CD4-positive, alpha-beta T cell treated with Interleukin-6 for 4 hours (primary cell): Measurements from ENCODE around the gene RBPJ.
A peak's percentile ranks its signal among the peaks of the same experiment; 100 is the strongest.

Experiments
- DNase-seq: peaks from one replicate; pipeline ENCODE4 v3.0.0-alpha.2; 2020; ENCODE audit warnings: mixed read lengths

Gene RBPJ

DNA sequence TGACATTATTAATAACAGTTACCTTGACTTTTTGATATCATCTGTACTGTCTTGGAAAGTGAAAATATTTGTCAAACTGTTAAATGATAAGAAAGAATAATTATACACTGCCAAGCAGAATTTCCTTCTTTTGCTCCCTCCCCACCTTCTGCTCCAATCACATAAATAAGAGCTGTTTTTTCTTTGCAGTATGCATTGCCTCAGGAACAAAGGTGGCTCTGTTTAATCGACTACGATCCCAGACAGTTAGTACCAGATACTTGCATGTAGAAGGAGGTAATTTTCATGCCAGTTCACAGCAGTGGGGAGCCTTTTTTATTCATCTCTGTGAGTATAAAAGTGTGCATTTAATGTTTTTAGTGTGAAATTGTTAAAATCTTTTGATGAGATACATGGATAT lies 103.3 kb downstream of the RBPJ start:
- no peak for DNase-seq

- DNase-seq = no peak
Measured at GRCh38 chr4:26424838-26425237, 104.0 kb downstream of the RBPJ start.

DNA sequence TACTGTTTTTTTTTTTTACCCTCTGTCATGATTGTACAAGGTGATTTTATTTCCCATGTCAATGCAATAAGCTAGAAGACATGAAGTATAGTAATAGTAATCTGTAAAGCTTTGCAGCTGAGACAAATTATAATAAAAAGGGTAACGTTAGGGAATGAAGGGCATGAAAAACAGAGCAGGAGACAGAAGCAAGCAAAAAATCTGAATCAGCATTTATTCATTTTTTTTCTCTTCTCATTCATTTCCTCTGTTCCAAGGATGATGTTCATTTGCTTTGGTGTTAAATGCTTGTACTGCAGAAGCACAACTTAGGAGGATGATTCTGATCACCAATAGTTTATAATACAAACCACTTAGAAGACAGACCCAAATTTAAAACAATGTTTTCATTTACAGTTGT lies 105.1 kb downstream of the RBPJ start:
- DNase-seq = no peak

GRCh38 chr4:26426892-26427291 lies 106.1 kb downstream of the RBPJ start:
- no peak for DNase-seq

- DNase-seq = no peak
Measured at GRCh38 chr4:26429910-26430309, 109.1 kb downstream of the RBPJ start.

GRCh38 chr4:26431461-26432180 lies 110.8 kb downstream of the RBPJ start:
- DNase-seq = no peak

GRCh38 chr4:26432419-26432818 lies 111.6 kb downstream of the RBPJ start:
- DNase-seq = no peak

DNA sequence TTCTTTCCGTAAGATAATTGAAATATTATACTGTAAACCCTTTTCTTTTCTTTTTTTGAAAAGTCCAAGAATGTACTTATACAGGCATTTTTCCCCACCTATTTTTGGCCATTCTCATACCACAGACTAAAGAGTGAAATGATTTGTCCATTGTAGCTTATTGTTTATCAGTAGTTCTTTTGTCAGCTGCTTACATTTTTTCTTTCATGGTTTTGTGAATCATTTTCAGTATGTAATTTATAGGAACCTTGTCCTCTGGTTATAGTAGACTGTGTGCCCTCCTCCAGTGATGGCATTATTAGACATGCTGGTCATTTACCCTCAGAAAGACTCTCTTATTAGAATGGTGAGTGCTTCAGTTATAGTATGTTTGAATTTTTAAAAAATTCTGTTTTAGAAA lies 112.7 kb downstream of the RBPJ start:
- DNase-seq = no peak

- DNase-seq = no peak
Measured at GRCh38 chr4:26434030-26434639, 113.3 kb downstream of the RBPJ start.

DNA sequence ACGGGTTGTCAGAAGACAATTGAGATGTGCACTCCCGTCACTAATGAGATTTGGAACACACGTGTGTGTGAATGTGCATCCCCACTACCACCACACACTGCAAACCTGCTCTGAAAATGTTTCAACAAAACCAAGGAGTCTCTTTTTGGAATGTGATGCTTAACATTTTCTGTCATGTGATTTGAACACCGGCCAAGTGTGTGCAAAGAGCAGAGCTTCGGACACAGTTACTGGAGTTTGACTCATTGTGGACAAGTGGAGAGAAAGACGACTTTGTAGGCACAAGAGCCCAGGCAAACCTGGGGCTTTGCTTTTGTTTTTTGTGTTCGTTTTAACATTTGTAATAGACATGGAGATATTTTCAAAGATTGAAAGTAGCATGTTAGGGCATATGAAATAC lies 120.3 kb downstream of the RBPJ start:
- DNase-seq = no peak

DNA sequence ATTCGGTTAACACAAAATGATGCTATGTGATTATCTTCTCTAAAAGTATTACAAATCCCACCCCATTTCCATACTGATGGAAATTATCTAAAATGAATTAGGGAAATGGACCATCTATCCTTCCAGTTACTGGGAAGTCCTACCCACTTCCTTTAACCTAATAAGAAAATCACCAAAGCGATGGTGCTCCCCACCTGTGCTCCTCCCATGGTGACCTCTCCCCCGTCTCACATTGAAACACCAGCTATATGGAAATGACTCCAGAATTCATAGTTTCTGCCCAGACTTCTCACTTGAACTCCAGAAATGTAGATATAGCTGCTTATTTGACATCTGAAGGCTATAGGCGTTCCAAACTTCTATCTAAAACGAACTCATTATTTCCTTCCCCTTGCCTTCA lies 121.0 kb downstream of the RBPJ start:
- DNase-seq = no peak

DNA sequence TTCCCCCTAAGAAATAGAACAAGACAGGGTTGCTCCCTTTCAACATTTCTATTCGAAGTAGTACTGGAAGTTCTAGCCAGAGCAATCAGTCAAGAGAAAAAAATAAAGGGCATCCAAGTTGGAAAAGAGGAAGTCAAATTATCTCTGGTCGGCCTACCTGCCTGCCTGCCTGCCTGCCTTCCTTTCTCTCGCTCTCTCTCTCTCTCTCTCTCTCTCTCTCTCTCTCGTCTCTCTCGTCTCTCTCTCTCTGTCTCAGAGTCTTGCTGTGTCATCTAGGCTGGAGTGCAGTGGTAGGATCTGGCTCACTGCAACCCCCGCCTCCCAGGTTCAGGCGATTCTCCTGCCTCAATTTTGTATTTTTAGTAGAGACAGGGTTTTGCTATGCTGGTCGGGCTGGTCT lies 126.6 kb downstream of the RBPJ start:
- DNase-seq = no peak

DNA sequence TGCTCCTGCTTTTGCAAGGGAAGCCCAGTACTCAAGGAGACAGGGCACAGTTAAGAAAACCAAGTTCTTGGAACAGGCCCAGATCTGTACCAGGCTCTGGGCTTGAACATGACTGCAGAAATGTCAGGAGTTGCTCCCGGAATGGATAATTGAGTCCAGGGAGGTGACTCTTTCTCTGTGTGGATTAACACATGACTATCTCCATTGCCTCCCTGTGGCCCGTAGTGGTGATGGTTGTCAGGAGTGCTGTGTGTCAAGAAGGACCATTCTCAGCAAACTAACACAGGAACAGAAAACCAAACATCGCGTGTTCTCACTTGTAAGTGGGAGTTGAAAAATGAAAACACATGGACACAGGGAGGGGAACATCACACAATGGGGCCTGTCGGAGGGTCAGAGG lies 129.6 kb downstream of the RBPJ start:
- no peak for DNase-seq

- no peak for DNase-seq
Measured at GRCh38 chr4:26451597-26451996, 130.8 kb downstream of the RBPJ start.

GRCh38 chr4:26452565-26453531 lies 132.0 kb downstream of the RBPJ start:
- DNase-seq = no peak

GRCh38 chr4:26454961-26455360 lies 134.1 kb downstream of the RBPJ start:
- DNase-seq = no peak

GRCh38 chr4:26455571-26455970 lies 134.8 kb downstream of the RBPJ start:
- no peak for DNase-seq

- DNase-seq = no peak
Measured at GRCh38 chr4:26457412-26457811, 136.6 kb downstream of the RBPJ start.

DNA sequence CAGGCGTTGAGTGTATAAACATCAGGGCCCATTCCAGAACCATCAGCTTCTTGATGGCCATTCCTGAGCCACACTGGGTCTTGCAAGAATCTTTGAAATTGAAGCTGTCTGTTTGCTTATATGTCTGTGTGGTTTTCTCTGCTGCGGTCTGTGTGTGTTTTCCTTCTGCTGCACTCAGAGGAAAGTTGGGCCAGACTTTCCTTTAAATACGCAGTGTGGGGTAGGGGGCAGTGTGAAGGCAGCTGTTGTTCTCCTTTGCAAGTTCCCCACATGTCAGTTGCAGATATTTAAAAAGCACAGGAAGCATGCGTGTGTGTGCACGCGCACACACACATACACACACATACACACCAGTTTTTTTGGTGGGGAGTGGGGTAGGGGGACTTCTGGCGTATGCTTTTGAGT lies 137.3 kb downstream of the RBPJ start:
- DNase-seq = peak; percentile 27

DNA sequence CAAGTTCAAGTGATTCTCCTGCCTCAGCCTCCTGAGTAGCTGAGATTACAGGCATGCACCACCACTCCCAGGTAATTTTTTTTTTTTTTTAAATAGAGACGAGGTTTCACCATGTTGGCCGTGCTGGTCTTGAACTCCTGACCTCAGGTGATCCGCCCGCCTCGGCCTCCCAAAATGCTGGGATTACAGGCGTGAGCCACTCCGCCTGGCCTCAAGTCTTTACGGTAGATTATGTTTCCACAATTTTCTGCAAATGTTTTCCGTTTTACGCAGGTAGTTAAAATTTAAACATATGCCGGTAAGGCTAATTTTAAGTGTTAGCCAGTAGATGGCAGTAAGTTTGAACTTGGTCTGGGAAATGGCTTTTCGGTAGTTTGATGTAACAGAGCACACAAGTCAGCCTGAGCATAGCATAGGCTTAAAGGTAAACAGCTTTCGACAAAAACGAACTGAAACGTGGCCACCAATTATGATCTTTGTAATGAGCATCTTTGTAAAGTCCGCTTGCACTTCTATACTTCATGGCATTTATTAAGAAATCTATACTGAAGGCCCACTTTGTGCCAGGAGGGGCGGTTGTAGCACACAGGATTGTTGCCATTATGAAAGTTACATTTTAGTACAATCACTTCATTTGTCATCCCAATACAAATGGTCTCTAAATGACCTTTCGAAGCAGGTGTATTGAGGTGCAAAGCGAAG lies 138.4 kb downstream of the RBPJ start:
- DNase-seq = peak; percentile 4

- no peak for DNase-seq
Measured at GRCh38 chr4:26459756-26460530, 139.1 kb downstream of the RBPJ start.

- no peak for DNase-seq
Measured at GRCh38 chr4:26462874-26463273, 142.1 kb downstream of the RBPJ start.
